ENCODE results near the gene OSTN. TPM values are rescaled to one million over a fixed set of nuclear protein-coding genes. Genes with fewer than 3 reads are reported as not detected.

Gene OSTN
- total and polyA plus RNA-seq, 2 donors (not counting 3 experiments of a cell fraction or from before 2014, with no cell fraction given): not detected

DNA sequence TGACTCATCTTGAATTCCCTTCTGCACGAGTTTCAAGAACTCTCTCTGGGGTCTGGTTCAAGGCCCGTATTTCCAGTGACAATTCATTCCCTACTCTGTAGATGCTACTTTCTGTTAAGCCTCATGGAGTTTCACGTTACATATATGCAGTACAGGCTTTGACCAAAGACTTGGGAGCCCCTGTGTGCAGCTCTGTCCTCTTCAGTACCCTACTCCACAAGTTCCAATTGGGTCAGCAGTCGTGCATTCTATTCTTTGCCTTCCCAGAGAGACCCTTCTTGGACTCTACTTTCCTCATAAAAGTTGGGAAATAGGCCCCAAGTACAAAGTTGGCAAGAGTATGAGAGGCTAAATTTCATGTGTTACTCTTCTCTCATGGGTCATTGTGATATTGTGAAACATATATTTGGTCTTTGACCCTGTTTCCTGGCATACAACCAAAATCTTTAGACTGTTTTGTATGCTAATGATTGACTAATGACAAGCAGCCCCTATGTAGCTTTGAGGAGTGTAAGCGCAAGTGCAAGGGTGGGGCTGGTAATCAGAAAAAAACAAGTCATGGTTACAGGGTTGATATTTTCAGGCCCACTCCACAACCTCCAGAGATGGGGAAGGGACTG lies 115.2 kb downstream of the OSTN start:
- dilution Hi-C loops (cut with MboI; ENCODE audit: extremely low pct_ligation_motif_present, low sequenced_read_pairs) (no loop called here), intact Hi-C loops (cut with micrococcal nuclease) (no loop called here)
- H2AFZ ChIP-seq (ENCODE audit: low read depth, low read length): no peak overlapping the region
- no peaks in the 10 kb centered on the region for H3K27me3 ChIP-seq (ENCODE audit: control insufficient read depth in 2 of 2, insufficient read depth in 2 of 2, low read length in 2 of 2)
- no peaks in the 10 kb centered on the region for H3K79me2 ChIP-seq (ENCODE audit: control insufficient read depth, insufficient read depth, low read length)
- no peak overlapping the region for H3K4me2 ChIP-seq (ENCODE audit: insufficient read depth, low read length)
- FAIRE-seq: no peak
- no peaks in the 10 kb centered on the region for H4K20me1 ChIP-seq (replicated peaks; ENCODE audit: control insufficient read depth, extremely low read depth, insufficient read depth, low read length)
- no peaks in the 10 kb centered on the region for H3K9me3 ChIP-seq (replicated peaks; ENCODE audit: control insufficient read depth, insufficient read depth, low read length)
- H3K4me1 ChIP-seq (ENCODE audit: control insufficient read depth, extremely low read depth, insufficient read depth, low read length): peaks cover 4% of the 10 kb centered on the region
- H3K27ac ChIP-seq (ENCODE audit: insufficient read depth, low read depth, low read length): no peak overlapping the region
- no peaks in the 10 kb centered on the region for H3K9me1 ChIP-seq (replicated peaks; ENCODE audit: control insufficient read depth, extremely low read depth, insufficient read depth, low read length)
- ChIA-PET CTCF (interaction anchor here (0.7 to 0.9 kb wide), 2 partner anchors 51 to 211 kb away, joined by 3 read pairs; no protein-coding TSS in a partner anchor), POLR2A (no interaction called here)
- peak; percentile 42 for DNase-seq (ENCODE audit: low read depth, low spot score)
- no peak overlapping the region for H3K4me3 ChIP-seq (replicated peaks in 1 of 3; ENCODE audit: insufficient read depth in 1 of 3, low read depth in 1 of 3, low read length in 3 of 3)
- no TSS peak for BruUV-seq (replicated peaks)
- no peak overlapping the region for H3K9ac ChIP-seq (replicated peaks; ENCODE audit: extremely low read depth, insufficient read depth, low read length)
- TF ChIP-seq, protein P1, sequence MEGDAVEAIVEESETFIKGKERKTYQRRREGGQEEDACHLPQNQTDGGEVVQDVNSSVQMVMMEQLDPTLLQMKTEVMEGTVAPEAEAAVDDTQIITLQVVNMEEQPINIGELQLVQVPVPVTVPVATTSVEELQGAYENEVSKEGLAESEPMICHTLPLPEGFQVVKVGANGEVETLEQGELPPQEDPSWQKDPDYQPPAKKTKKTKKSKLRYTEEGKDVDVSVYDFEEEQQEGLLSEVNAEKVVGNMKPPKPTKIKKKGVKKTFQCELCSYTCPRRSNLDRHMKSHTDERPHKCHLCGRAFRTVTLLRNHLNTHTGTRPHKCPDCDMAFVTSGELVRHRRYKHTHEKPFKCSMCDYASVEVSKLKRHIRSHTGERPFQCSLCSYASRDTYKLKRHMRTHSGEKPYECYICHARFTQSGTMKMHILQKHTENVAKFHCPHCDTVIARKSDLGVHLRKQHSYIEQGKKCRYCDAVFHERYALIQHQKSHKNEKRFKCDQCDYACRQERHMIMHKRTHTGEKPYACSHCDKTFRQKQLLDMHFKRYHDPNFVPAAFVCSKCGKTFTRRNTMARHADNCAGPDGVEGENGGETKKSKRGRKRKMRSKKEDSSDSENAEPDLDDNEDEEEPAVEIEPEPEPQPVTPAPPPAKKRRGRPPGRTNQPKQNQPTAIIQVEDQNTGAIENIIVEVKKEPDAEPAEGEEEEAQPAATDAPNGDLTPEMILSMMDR (IDR thresholded peaks at IDR 0.05; ENCODE audit: extremely low read depth in 1 of 2, insufficient read depth in 1 of 2, low read depth in 1 of 2, low read length in 2 of 2): no peak
- TF ChIP-seq, protein P2, sequence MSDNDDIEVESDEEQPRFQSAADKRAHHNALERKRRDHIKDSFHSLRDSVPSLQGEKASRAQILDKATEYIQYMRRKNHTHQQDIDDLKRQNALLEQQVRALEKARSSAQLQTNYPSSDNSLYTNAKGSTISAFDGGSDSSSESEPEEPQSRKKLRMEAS (IDR thresholded peaks at IDR 0.05; ENCODE audit: insufficient read depth, insufficient read length): no peak
- TF ChIP-seq EZH2 (IDR thresholded peaks at IDR 0.05; ENCODE audit: borderline replicate concordance, low read depth, low read length, severe bottlenecking): no peak
- no peak for TF ChIP-seq JUN (IDR thresholded peaks at IDR 0.05; ENCODE audit: borderline replicate concordance, insufficient read depth, insufficient read length, low read depth)
- no peak for TF ChIP-seq MYC (IDR thresholded peaks at IDR 0.05; ENCODE audit: low read depth, low read length)
- TF ChIP-seq POLR2AphosphoS5 (IDR thresholded peaks at IDR 0.05; ENCODE audit: insufficient read depth, low read depth, low read length): no peak
- TF ChIP-seq GATA2 (IDR thresholded peaks at IDR 0.05; ENCODE audit: insufficient read depth, insufficient read length, low read depth, low read length): no peak
- TF ChIP-seq FOS (IDR thresholded peaks at IDR 0.05; ENCODE audit: borderline replicate concordance, insufficient read depth, low read length): no peak
- TF ChIP-seq POLR2A (IDR thresholded peaks at IDR 0.05; ENCODE audit: low read depth, low read length): no peak
- no peaks in the 10 kb centered on the region for H3K36me3 ChIP-seq (ENCODE audit: control insufficient read depth in 2 of 2, extremely low read depth in 1 of 2, insufficient read depth in 2 of 2, low read length in 2 of 2)

Other genes with a start within 250 kb of the OSTN start
- gene CCDC50, start 130.2 kb downstream of the OSTN start, total RNA-seq: 137 and 153 TPM in 2 replicates
- 44.4 and 45.0 TPM in 2 replicates for gene CCDC50, start 130.2 kb downstream of the OSTN start, polyA plus RNA-seq
- 0.81 and 1.1 TPM in 2 replicates for gene UTS2B, start 131.3 kb downstream of the OSTN start, total RNA-seq
- gene UTS2B, start 131.3 kb downstream of the OSTN start, polyA plus RNA-seq: 0.11 and 0.21 TPM in 2 replicates

Data from endothelial cell of umbilical vein (primary cell).